Fibroblast of the aortic adventitia (primary cell): ENCODE measurements around the gene SELE. TPM values are rescaled to one million over a fixed set of nuclear protein-coding genes. Genes with fewer than 3 reads are reported as not detected.
A peak's percentile ranks its signal among the peaks of the same experiment; 100 is the strongest.

Source experiments
- DNase-seq: peaks from one replicate; pipeline ENCODE4 v3.0.0-alpha.2; 2010; ENCODE audit warnings: low read depth
- H3K4me3 ChIP-seq: 2 replicates; pipeline ENCODE4 v1.5.1; 2011; ENCODE audit warnings: low read depth, mild to moderate bottlenecking, control low read depth, low read length, moderate library complexity
- total RNA-seq: library from RNA; depleted of rRNA; stranded (reverse); fragments of >200 nt; gene quantifications from 2 replicates; pipeline ENCODE4 v1.2.3, GENCODE V29; 2012; ENCODE audit warnings: low replicate concordance
- TF ChIP-seq, protein P1 (sequence below): IDR thresholded peaks from 2 replicates; pipeline ENCODE4 v1.5.1; 2011; ENCODE audit warnings: mild to moderate bottlenecking, low read length, control low read depth, inconsistent platforms; ENCODE audit not compliant: insufficient read depth

SELE gene
- total RNA-seq, 1 donor, result not detected

DNA sequence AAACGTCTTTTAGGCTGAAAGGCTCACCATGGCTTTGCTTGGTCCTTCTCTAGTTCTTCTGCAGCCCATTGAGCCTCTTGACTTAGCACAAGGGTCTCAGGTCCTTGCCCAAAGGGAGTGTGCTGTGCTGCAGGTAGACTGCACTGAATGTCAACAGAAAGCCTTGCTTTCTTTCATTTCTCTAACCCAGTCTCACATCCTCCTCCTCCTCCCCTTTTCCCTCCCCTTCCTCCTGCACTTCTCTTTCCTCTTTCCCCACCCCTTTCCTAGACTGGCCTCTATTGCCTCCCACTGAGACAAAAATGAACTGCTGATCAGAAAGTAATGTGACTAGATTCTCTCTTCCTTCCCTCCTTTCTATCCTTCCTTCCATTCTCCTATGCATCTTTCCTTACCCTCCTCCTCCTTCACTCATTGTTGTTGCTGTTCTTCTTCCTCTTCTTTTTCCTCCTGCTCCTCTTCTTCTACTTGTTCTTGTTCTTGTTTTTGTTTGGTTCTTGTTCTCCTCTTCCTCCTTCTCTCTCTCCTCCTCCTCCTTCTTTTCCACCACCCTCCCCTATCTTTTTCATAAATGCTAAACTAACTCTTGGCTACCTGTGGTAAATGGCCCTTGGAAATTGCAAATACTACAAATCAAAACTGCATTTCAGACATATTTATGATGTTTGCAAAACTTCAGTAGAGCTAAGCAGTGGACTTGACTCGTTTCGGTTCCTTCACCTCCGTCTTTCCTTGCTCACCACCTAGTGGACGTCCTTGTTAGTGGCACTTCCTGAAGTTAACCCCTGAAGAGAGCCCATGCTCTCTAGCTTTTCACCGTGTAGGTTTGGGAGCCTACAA, 22.2 kb downstream of the SELE start, which contains the start of gene SELL:
Gene SELL, minus strand, starts transcription at position 152 of the 840 bp plus-strand sequence. Its CDS starts 122 bp downstream, at position 30.
- TF ChIP-seq, protein P1, sequence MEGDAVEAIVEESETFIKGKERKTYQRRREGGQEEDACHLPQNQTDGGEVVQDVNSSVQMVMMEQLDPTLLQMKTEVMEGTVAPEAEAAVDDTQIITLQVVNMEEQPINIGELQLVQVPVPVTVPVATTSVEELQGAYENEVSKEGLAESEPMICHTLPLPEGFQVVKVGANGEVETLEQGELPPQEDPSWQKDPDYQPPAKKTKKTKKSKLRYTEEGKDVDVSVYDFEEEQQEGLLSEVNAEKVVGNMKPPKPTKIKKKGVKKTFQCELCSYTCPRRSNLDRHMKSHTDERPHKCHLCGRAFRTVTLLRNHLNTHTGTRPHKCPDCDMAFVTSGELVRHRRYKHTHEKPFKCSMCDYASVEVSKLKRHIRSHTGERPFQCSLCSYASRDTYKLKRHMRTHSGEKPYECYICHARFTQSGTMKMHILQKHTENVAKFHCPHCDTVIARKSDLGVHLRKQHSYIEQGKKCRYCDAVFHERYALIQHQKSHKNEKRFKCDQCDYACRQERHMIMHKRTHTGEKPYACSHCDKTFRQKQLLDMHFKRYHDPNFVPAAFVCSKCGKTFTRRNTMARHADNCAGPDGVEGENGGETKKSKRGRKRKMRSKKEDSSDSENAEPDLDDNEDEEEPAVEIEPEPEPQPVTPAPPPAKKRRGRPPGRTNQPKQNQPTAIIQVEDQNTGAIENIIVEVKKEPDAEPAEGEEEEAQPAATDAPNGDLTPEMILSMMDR, result peak; percentile 94
- H3K4me3 ChIP-seq, result peak within 1 kb of the TSS; percentile 3
- DNase-seq, result peak; percentile 84

DNA sequence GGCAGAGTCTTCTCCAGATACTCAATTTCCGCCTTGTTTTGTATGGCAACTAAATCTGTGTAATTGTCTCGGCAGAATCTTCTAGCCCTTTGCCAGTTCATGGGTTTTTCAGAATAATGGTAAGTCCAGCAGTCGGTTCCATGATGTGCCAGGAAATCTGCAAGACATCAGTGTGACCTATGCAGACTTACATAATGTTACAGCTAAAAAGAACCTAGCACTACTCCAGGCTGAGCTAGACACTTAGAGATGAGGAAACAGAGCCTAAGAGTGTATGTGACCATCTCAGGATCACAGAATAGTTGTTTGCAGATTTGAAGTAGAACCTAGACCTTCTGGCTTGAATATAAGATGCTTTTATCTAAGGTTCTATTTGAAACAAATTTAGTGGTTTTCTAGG, 25.2 kb downstream of the SELE start:
- H3K4me3 ChIP-seq, result no peak overlapping the region
- DNase-seq, result no peak
- TF ChIP-seq, protein P1, result no peak

DNA sequence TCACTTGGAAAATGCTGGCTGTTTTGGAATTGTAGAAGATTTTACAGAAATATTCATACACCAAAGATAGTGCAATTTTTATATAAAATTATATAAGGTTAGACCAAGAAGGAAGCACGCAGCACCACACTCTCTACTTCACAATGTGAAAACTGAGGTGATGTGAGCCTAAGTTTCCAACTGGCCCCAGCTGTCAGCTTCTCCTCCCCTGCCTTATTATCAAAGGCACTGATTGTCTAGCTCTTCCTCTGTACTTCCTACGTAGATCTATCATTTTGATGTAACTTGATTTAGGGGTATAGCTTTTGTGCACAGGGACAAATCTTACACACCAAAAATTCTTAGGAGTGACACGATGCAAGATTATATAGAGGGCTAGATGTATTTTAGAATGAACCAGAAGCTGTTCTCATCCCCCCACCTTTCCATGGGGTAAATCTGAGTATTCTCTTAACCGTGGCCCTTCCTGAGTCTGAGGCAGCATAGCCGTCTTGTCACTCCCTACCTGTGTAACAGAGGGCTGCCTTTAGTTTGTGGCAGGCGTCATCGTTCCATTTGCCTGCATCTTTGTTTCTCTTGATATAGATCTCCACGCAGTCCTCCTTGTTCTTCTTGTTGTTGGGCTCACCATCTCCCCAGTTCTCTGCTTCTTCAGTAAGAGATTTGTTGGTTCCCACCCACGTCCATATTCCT, 25.8 kb downstream of the SELE start:
- DNase-seq, result no peak
- TF ChIP-seq, protein P1, result no peak
- no peak overlapping the region for H3K4me3 ChIP-seq

DNA sequence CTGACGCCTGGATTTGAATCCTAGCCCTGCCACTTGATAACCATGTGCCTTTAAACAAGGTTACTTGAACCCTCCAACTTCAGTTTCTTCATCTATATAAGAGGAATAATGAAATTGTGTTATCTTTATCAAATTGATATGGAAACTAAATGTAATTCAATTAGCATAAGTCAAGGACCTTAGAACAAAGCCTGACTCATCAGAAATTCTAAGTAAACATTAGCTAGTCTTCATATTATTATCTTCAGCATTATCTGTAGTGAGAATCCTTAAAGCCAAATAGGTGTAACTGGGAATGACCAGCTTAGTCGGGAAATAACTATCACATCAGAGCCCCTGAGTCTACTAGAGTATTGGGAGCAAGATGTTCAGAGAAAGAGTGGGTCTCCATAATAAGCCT, 29.1 kb downstream of the SELE start:
- no peak overlapping the region for H3K4me3 ChIP-seq
- TF ChIP-seq, protein P1, result no peak
- no peak for DNase-seq

DNA sequence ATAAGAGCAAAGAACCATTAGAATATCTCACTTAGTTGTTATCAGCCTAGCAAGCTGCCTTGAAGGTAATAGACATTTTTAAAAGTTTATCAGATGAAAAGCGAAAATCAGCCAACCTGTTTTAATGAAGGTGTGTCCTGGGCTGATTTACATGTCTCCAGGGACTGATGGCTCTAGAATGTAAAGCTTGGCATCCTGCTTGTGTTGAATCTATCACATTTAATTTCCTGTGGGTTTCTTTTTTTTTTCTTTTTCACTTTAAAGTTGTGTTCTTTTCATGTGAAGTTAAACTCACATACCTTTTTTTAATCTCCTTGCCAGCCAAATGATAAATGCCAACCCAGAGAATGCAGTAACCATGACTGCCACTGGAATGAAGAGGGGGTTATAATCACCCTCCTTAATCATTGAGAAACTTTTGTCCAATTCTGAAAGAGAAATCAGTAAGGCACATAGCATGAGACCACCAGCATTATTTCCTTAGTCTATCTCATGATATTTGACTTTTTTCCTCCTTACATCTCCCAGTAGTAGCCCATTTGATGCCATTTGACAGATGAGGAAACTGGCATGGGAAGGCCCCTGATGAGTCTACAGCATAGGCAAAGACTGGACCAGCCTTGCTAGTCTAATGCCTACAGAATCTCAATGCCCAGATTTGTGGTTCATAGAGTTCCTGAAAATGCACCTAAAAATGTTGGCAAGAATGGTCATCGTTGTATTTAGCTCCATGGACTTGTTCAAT, 32.4 kb downstream of the SELE start:
- TF ChIP-seq, protein P1, result no peak
- H3K4me3 ChIP-seq, result no peak overlapping the region
- no peak for DNase-seq

DNA sequence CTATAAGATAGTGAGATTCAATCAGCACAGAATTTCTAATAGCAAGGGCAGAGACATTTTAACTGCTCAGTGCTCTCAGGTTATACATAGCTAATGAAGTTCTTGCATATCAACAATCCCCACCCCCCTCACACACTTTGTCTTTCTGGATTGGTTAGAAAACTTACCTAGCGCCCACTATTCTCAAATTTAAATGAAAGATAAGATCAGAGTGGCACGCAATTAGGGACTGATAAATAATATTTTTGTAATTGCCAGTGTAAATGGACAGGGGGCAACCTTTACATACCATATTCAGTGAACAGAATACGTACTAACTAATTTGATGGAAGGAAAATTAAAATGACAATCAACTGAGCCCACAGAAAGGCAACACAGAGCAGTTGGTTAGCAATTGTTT, 34.2 kb downstream of the SELE start:
- no peak overlapping the region for H3K4me3 ChIP-seq
- TF ChIP-seq, protein P1, result no peak
- no peak for DNase-seq
